ENCODE data around the gene ZNF213.

Gene ZNF213

GRCh38 chr16:3188925-3189825, 54.3 kb downstream of the ZNF213 start:
- Mint-ChIP-seq H3K4me3 (peak overlapping the region; percentile 77), H3K27me3 (peaks cover 77% of the 10 kb centered on the region), H3K4me1 (peaks cover 42% of the 10 kb centered on the region), H3K36me3 (ENCODE audit: insufficient read depth) (peaks cover 43% of the 10 kb centered on the region), H3K9me3 (peaks cover 5% of the 10 kb centered on the region), H3K27ac (ENCODE audit: low read depth) (peak overlapping the region; percentile 86)
- DNase-seq (ENCODE audit: low spot score in 2 of 2) (no peak), ATAC-seq (replicated peaks; ENCODE audit: extremely low read depth, poor library complexity, severe bottlenecking) (peak; percentile 42)

GRCh38 chr16:3189869-3190268, 55.0 kb downstream of the ZNF213 start:
- Mint-ChIP-seq H3K27me3 (peaks cover 80% of the 10 kb centered on the region), H3K4me1 (peaks cover 40% of the 10 kb centered on the region), H3K4me3 (peak overlapping the region; percentile 77), H3K36me3 (ENCODE audit: insufficient read depth) (peaks cover 40% of the 10 kb centered on the region), H3K27ac (ENCODE audit: low read depth) (peak overlapping the region; percentile 86), H3K9me3 (peaks cover 5% of the 10 kb centered on the region)
- ATAC-seq (replicated peaks; ENCODE audit: extremely low read depth, poor library complexity, severe bottlenecking) (no peak), DNase-seq (ENCODE audit: low spot score in 2 of 2) (no peak)

GRCh38 chr16:3190949-3191353, 56.1 kb downstream of the ZNF213 start:
- Mint-ChIP-seq H3K36me3 (ENCODE audit: insufficient read depth) (peaks cover 40% of the 10 kb centered on the region), H3K27ac (ENCODE audit: low read depth) (peak overlapping the region; percentile 25), H3K4me3 (peak overlapping the region; percentile 77), H3K4me1 (peaks cover 40% of the 10 kb centered on the region), H3K9me3 (peaks cover 5% of the 10 kb centered on the region), H3K27me3 (peaks cover 83% of the 10 kb centered on the region)
- DNase-seq (ENCODE audit: low spot score in 2 of 2): no peak
- ATAC-seq (replicated peaks; ENCODE audit: extremely low read depth, poor library complexity, severe bottlenecking): peak; percentile 24
